ENCODE results near the gene MTHFS.

GRCh38 chr15:79897701-79898113 lies 893 bp upstream of the MTHFS start:
- no peak for TF ChIP-seq EP300 (IDR thresholded peaks at IDR 0.05)
- no peak for TF ChIP-seq POLR2AphosphoS5 (IDR thresholded peaks at IDR 0.05)
